K562 (cell line): ENCODE measurements around the gene SETDB1. TPM values are rescaled to one million over a fixed set of nuclear protein-coding genes. Genes with fewer than 3 reads are reported as not detected.
A peak's percentile ranks its signal among the peaks of the same experiment; 100 is the strongest.

Experiments used
- ATAC-seq: fragments of 200-7000 bp; cut with Tn5 transposase; 3 replicates; pipeline ENCODE4 v1.9.1; 2020; ENCODE audit warnings: moderate library complexity
- BruUV-seq: library from RNA; stranded (reverse); fragments of 400-500 nt; replicated peaks from 2 replicates; lab custom pipeline; 2021; lab: Mats Ljungman, UMichigan
- CTCF ChIA-PET: fragments of 300-600 bp; formaldehyde crosslinking; extraction: SDS; loops from one replicate; lab custom pipeline; 2021; ENCODE audit warnings: low intra/inter-chr PET ratio; lab: Yijun Ruan, JAX
- POLR2A ChIA-PET: fragments of 300-600, 350-650 bp; sonication (Branson Sonifier 250); formaldehyde crosslinking; extraction: SDS; loops from one replicate; lab custom pipeline; 2021; ENCODE audit warnings: antibody characterized with exemption, inconsistent platforms; lab: Yijun Ruan, JAX
- DNase-seq, 4 experiments: peaks; one replicate each; pipeline versions ENCODE4 v3.0.0 to v3.0.0-alpha.2; 2011 to 2018; ENCODE audit warnings: low spot score in 3 of 4, mixed read lengths in 3 of 4; ENCODE audit errors: extremely low read depth in 1 of 4
- FAIRE-seq: peaks from 2 replicates; lab custom pipeline; 2011; peaks lifted over from hg19 to GRCh38; lab: Jason Lieb, UNC
- H2AFZ ChIP-seq: 2 replicates; pipeline ENCODE4 v1.6.0; 2011; ENCODE audit warnings: low read depth, low read length, control low read depth, inconsistent platforms
- H3K27ac ChIP-seq: fragments of 200-600 bp; 3 replicates; pipeline ENCODE4 v1.8.0; 2011; ENCODE audit warnings: low read depth, mild to moderate bottlenecking, control low read depth, inconsistent platforms, low read length, moderate library complexity, mixed read lengths; ENCODE audit errors: extremely low read depth
- H3K27me3 ChIP-seq, 2 experiments: fragments of 300-600 bp in 1 of 2; 2 replicates in 1 of 2; 3 replicates in 1 of 2; pipeline versions ENCODE4 v1.6.0 to v1.8.0; 2011; ENCODE audit warnings: inconsistent platforms in 2 of 2, low read length in 2 of 2, mild to moderate bottlenecking in 1 of 2, mixed read lengths in 1 of 2, moderate library complexity in 1 of 2; ENCODE audit not compliant: control insufficient read depth in 2 of 2, insufficient read depth in 2 of 2
- H3K36me3 ChIP-seq: fragments of 300-600 bp; 3 replicates; pipeline ENCODE4 v1.8.0; 2011; ENCODE audit warnings: mild to moderate bottlenecking, low read length, inconsistent platforms; ENCODE audit not compliant: control insufficient read depth, insufficient read depth
- H3K4me1 ChIP-seq, 2 experiments: fragments of 200-600 bp in 1 of 2; replicated peaks in 1 of 2; 2 replicates in 1 of 2; 3 replicates in 1 of 2; pipeline versions ENCODE4 v1.5.1 to v1.8.0; 2011; ENCODE audit warnings: inconsistent platforms in 2 of 2, low read length in 2 of 2, mild to moderate bottlenecking in 1 of 2, mixed read lengths in 1 of 2, moderate library complexity in 1 of 2; ENCODE audit not compliant: control insufficient read depth in 2 of 2, insufficient read depth in 2 of 2
- H3K4me2 ChIP-seq: 2 replicates; pipeline ENCODE4 v1.6.1; 2011; ENCODE audit warnings: low read length, control low read depth, inconsistent platforms, mixed read lengths; ENCODE audit not compliant: insufficient read depth
- H3K4me3 ChIP-seq: fragments of 200-600 bp; sonication (generic), shearing (Covaris generic); 2 replicates; pipeline ENCODE4 v1.5.1; 2016; ENCODE audit warnings: control low read depth, inconsistent platforms
- H3K79me2 ChIP-seq: fragments of 200-600 bp; 3 replicates; pipeline ENCODE4 v1.8.0; 2011; ENCODE audit warnings: low read length, inconsistent platforms; ENCODE audit not compliant: control insufficient read depth, insufficient read depth
- H3K9ac ChIP-seq, 2 experiments: 2 replicates each; pipeline versions ENCODE4 v1.6.0 to v1.6.1; 2011; ENCODE audit warnings: low read depth in 2 of 2, low read length in 2 of 2, control low read depth in 1 of 2, inconsistent platforms in 1 of 2, mild to moderate bottlenecking in 1 of 2, mixed read lengths in 1 of 2; ENCODE audit not compliant: insufficient read depth in 1 of 2
- H3K9me1 ChIP-seq: one replicate; pipeline ENCODE4 v1.6.0; 2011; ENCODE audit warnings: inconsistent platforms, mild to moderate bottlenecking, low read length, moderate library complexity; ENCODE audit not compliant: control insufficient read depth, insufficient read depth
- H3K9me3 ChIP-seq: replicated peaks from 2 replicates; pipeline ENCODE4 v1.5.1; 2011; ENCODE audit warnings: low read depth, low read length, inconsistent platforms; ENCODE audit not compliant: control insufficient read depth, insufficient read depth
- H4K20me1 ChIP-seq: replicated peaks from 2 replicates; pipeline ENCODE4 v1.6.1; 2011; ENCODE audit warnings: low read length, inconsistent platforms, mixed read lengths; ENCODE audit not compliant: control insufficient read depth, insufficient read depth
- CHAMP1 ChIP-seq: fragments of 450-650 bp; IDR thresholded peaks from 2 replicates; pipeline ENCODE4 v1.6.1; 2016; ENCODE audit warnings: mild to moderate bottlenecking
- ELK3 ChIP-seq: fragments of 450-650 bp; formaldehyde crosslinking; IDR thresholded peaks from 2 replicates; pipeline ENCODE4 v1.4.0; 2020; ENCODE audit warnings: mild to moderate bottlenecking
- HDAC3 ChIP-seq: fragments of 450-650 bp; IDR thresholded peaks from 2 replicates; pipeline ENCODE4 v1.6.1; 2018; ENCODE audit warnings: borderline replicate concordance, mild to moderate bottlenecking, moderate library complexity; ENCODE audit not compliant: partially characterized antibody
- NEUROD1 ChIP-seq: fragments of 150-350 bp; IDR thresholded peaks from 2 replicates; pipeline ENCODE4 v1.6.1; 2014; ENCODE audit warnings: borderline replicate concordance, low read length, low read depth; ENCODE audit not compliant: partially characterized antibody
- SP2 ChIP-seq: IDR thresholded peaks from 2 replicates; pipeline ENCODE4 v1.6.1; 2011; ENCODE audit warnings: mild to moderate bottlenecking, low read depth, low read length, moderate library complexity; ENCODE audit not compliant: poor library complexity, severe bottlenecking; ENCODE audit errors: extremely low read depth
- STAT5B ChIP-seq: fragments of 250-450 bp; sonication (Bioruptor Pico); IDR thresholded peaks from 2 replicates; pipeline ENCODE4 v1.8.0; 2021; ENCODE audit warnings: mild to moderate bottlenecking, inconsistent platforms
- TCF7L2 ChIP-seq: fragments of 150-350 bp; IDR thresholded peaks from 2 replicates; pipeline ENCODE4 v1.6.1; 2016; ENCODE audit warnings: low read depth, mild to moderate bottlenecking, low read length, moderate library complexity
- ZBTB8A ChIP-seq: fragments of 450-650 bp; IDR thresholded peaks from 2 replicates; pipeline ENCODE4 v1.6.1; 2018; ENCODE audit warnings: mild to moderate bottlenecking, moderate library complexity; ENCODE audit not compliant: partially characterized antibody
- ZNF239 ChIP-seq: fragments of 250-450 bp; sonication (Bioruptor Pico); IDR thresholded peaks from 2 replicates; pipeline ENCODE4 v1.4.0; 2020; ENCODE audit warnings: mild to moderate bottlenecking
- ZNF778 ChIP-seq: fragments of 450-650 bp; formaldehyde crosslinking; IDR thresholded peaks from 2 replicates; pipeline ENCODE4 v1.4.0; 2020; ENCODE audit warnings: mild to moderate bottlenecking, moderate library complexity
- in situ Hi-C: fragments of 300-500 bp; cut with MboI; formaldehyde crosslinking; loops from 4 replicates; pipeline ENCODE4 v1.15.0; 2018; ENCODE audit warnings: inconsistent platforms, mixed read lengths
- intact Hi-C: fragments of 100-400 bp; cut with micrococcal nuclease; formaldehyde crosslinking; loops from 2 replicates; pipeline ENCODE4 v1.14.2; 2022
- polyA plus RNA-seq, 8 experiments: library from polyadenylated mRNA; depleted of rRNA in 4 of 8; stranded (reverse) in 5 of 8; unstranded in 3 of 8; fragments of >200 nt; fragmentation: Nextera tagmentation in 2 of 8; fragmentation: Illumina TruSeq in 1 of 8; extraction: Ambion mirVana in 2 of 8; extraction: Trizol in 1 of 8; gene quantifications; 2 replicates each; pipeline versions ENCODE4 v1.2.1 to v1.2.3, GENCODE V29; 2011 to 2014; ENCODE audit warnings: inconsistent platforms in 1 of 8, missing spikeins in 1 of 8
- total RNA-seq, 7 experiments: library from RNA; depleted of rRNA in 6 of 7; stranded (reverse); fragments of >200 nt in 6 of 7; fragmentation: Illumina TruSeq in 2 of 7; extraction: Trizol in 2 of 7; gene quantifications; 2 replicates each; pipeline versions ENCODE4 v1.2.1 to v1.2.3, GENCODE V29; 2011 to 2021; ENCODE audit warnings: low replicate concordance in 1 of 7
- TF ChIP-seq, protein P1 (sequence below): sonication (generic); formaldehyde crosslinking; IDR thresholded peaks from 2 replicates; pipeline ENCODE4 v1.9.0; 2022; ENCODE audit warnings: mild to moderate bottlenecking, missing genetic modification reagents

The SETDB1 gene
- total and polyA plus RNA-seq, 9 of the 15 experiments (the other 6 are each of a cell fraction or from before 2014, with no cell fraction given) = 21.5 to 64.4 (median 42.0) TPM

DNA sequence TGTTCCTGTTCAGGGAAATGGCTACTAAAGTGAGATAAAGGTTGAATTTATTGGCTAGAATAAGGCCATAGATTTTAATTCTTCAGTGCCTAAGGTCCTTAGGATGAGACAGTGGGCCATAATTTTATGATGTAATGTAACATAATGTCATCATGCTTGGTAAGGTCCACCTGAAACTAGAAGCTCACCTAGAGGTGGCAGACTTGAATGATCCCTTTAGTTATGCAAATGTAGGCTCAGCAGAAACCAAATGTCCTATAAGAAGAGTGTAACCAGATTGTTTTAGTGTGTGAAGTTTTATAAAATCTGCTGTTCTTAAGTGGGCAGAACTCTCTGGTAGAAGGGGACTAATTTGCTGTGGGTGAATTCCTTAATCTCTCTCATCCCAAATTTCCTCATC is 13.5 kb upstream of the SETDB1 start:
- Histone ChIP-seq H3K9me3 (no peaks in the 10 kb centered on the region), H2AFZ (peak overlapping the region; percentile 39; the same call in 1 of the 2 replicates), H3K79me2 (no peaks in the 10 kb centered on the region), H3K4me1 (no peaks in the 10 kb centered on the region; a peak in 1 of 5 replicates), H4K20me1 (no peaks in the 10 kb centered on the region), H3K4me3 (no peak overlapping the region), H3K4me2 (no peak overlapping the region), H3K9me1 (no peaks in the 10 kb centered on the region), H3K27me3 (no peaks in the 10 kb centered on the region), H3K9ac (no peak overlapping the region), H3K36me3 (no peaks in the 10 kb centered on the region), H3K27ac (no peak overlapping the region)
- TF ChIP-seq HDAC3 = no peak
- no peak for TF ChIP-seq CHAMP1
- TF ChIP-seq SP2 = no peak
- TF ChIP-seq ZNF239 = no peak
- no peak for TF ChIP-seq ELK3
- TF ChIP-seq, protein P1, sequence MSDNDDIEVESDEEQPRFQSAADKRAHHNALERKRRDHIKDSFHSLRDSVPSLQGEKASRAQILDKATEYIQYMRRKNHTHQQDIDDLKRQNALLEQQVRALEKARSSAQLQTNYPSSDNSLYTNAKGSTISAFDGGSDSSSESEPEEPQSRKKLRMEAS = no peak
- no peak for TF ChIP-seq ZNF778 (CRISPR knock-in tag)
- no peak for TF ChIP-seq STAT5B
- TF ChIP-seq ZBTB8A = no peak
- no peak for TF ChIP-seq TCF7L2
- TF ChIP-seq NEUROD1 = no peak
- no peak for ATAC-seq
- ChIA-PET POLR2A (interaction anchor here (0.7 to 1.9 kb wide), 3 partner anchors 10 to 341 kb away, joined by 3 to 7 read pairs (median 5); partner anchors contain the start of gene PSMD4), CTCF (no interaction called here)
- intact Hi-C loops (no loop called here), in situ Hi-C loops (no loop called here)
- BruUV-seq = no TSS peak
- DNase-seq = no peak
- FAIRE-seq = no peak
